GM13976 (cell line): ENCODE data around the gene HAGH.

Experiments
- DNase-seq: peaks from one replicate; pipeline ENCODE4 v3.0.0; 2012; ENCODE audit warnings: low spot score
- CTCF ChIP-seq: IDR thresholded peaks from 2 replicates; pipeline ENCODE4 v1.5.1; 2012; ENCODE audit warnings: borderline replicate concordance, mild to moderate bottlenecking; ENCODE audit not compliant: insufficient read depth; ENCODE audit errors: extremely low read depth, missing control alignments, control extremely low read depth
- in situ Hi-C: fragments of 300-500 bp; cut with MboI; formaldehyde crosslinking; loops from one replicate; pipeline ENCODE4 v1.12.0; 2022; ENCODE audit warnings: low sequenced_read_pairs, mixed read lengths, inconsistent platforms; ENCODE audit not compliant: unreplicated experiment

HAGH gene

GRCh38 chr16:1819611-1820010 is 7.0 kb downstream of the HAGH start:
- in situ Hi-C loops, result no loop called here
- TF ChIP-seq CTCF, result no peak
- no peak for DNase-seq

- no peak for DNase-seq
- TF ChIP-seq CTCF, result no peak
- in situ Hi-C loops, result no loop called here
Observed at GRCh38 chr16:1818873-1819525, 7.6 kb downstream of the HAGH start.

GRCh38 chr16:1818204-1818872 is 8.3 kb downstream of the HAGH start:
- in situ Hi-C loops, result no loop called here
- no peak for TF ChIP-seq CTCF
- DNase-seq, result no peak

GRCh38 chr16:1817716-1818115 is 8.9 kb downstream of the HAGH start:
- no peak for TF ChIP-seq CTCF
- no peak for DNase-seq
- in situ Hi-C loops, result no loop called here

- in situ Hi-C loops, result no loop called here
- no peak for TF ChIP-seq CTCF
- no peak for DNase-seq
Observed at GRCh38 chr16:1817276-1817589, 9.4 kb downstream of the HAGH start.

GRCh38 chr16:1816396-1817275 is 10.0 kb downstream of the HAGH start:
- no peak for TF ChIP-seq CTCF
- no peak for DNase-seq
- in situ Hi-C loops, result no loop called here
